Measurements from ENCODE around the gene IPO9. TPM values are rescaled to one million over a fixed set of nuclear protein-coding genes. Genes with fewer than 3 reads are reported as not detected.

IPO9 gene
- 21.6 and 25.7 TPM in 2 replicates for total RNA-seq

DNA sequence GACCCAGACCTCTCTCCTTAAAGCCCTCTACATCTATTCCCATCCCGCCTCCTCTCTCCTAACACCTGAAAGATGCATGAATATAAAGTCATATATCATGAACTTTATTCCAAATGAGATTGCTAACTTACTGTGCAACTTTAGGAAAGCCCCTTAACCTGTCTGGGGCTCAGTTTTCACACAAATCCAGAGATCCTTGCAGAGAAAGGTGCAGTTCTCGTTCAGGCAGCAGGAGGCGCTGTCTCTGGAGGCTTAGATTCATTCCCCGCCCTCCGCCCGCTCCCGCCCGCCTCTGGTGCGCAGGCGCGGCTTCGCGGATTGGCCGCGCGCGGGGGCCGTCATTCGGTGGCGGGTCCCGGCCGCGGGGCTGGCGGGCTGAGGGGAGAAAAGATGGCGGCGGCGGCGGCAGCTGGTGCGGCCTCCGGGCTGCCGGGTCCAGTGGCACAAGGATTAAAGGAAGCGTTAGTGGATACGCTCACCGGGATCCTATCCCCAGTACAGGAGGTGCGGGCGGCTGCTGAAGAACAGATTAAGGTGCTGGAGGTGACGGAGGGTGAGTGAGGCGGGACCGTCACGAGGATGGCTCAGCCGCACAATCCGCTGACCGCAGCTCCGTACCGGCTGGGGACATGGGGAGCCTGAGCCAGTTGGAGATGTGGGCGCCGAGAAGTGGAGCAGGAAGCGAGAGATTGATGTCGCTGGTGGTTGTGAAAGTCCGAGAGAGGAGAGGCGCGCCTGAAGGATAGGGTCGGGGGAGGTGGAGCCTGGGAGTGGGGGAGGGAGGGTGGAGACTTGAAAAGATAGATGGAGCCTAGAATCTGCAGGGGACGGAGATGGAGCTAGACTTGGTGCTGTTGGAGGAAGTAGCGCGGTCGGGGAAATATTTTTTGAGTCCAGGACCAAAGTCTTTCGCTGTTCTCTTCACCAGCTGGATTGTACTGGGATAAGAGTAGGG lies at the start of gene IPO9:
Gene IPO9, plus strand, starts transcription at position 338 of the 955 bp plus-strand sequence. Its CDS starts 53 bp downstream, at position 391.

DNA sequence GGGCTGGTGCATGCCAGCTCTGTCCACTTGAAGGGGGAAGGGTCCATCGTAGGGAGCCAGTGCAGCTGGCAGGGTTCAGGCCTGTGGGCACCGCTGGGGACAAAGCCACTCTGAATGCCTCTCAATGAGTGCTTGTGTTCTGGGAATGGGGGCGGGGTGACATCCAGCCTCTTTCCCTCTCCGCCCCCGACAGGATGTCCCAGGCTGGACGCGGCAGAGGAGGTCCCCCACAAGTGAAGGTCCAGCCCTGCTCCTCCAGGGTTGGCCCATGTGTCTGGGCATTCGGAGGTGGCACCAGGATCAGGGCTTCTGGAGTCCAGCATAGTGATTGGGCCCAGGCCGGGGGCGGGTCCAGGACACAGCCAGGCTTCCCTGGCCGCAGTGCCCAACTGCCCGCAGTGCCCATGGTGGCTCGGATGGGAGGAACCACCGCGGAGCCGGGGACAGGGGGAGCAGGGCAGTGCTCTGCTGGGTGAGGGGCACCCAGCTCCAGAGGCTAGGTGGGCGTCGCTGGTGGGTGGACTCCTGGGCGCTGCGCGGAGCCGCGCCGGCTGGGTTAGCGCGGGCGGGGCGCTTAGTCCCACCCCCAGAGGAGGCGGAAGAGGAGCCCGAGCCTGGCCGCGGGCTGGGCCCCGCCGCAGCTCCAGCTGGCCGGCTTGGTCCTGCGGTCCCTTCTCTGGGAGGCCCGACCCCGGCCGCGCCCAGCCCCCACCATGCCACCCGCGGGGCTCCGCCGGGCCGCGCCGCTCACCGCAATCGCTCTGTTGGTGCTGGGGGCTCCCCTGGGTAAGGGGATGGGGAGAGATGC lies 59.5 kb downstream of the IPO9 start, which contains the start of gene SHISA4:
Gene SHISA4, plus strand, starts transcription at position 617 of the 808 bp plus-strand sequence. Its CDS starts 97 bp downstream, at position 714.

Other genes starting within 250 kb of the IPO9 start
- gene SHISA4, start 59.7 kb downstream of the IPO9 start, total RNA-seq = 6.9 and 21.4 TPM in 2 replicates
- gene LMOD1, start 117.4 kb downstream of the IPO9 start, total RNA-seq = 8.0 and 19.4 TPM in 2 replicates
- 74.0 and 93.1 TPM in 2 replicates for gene TIMM17A, start 126.3 kb downstream of the IPO9 start, total RNA-seq
- gene RNPEP, start 153.5 kb downstream of the IPO9 start, total RNA-seq = 59.1 and 62.7 TPM in 2 replicates
- gene ELF3, start 181.4 kb downstream of the IPO9 start, total RNA-seq = under 0.01 TPM in 2 replicates